Lung microvascular endothelial cell (primary cell): ENCODE measurements around the gene PRDX5. TPM values are rescaled to one million over a fixed set of nuclear protein-coding genes. Genes with fewer than 3 reads are reported as not detected.
A peak's percentile ranks its signal among the peaks of the same experiment; 100 is the strongest.
"Not testable (repeated sequence)": the region's sequence is repeated elsewhere in the genome, so short reads cannot be mapped to it uniquely, and the experiment has no call there.

Experiments used
- DNase-seq, 2 donors: peaks; one replicate each; pipeline versions ENCODE4 v3.0.0 to v3.0.0-alpha.2; 2010; ENCODE audit warnings: low read depth in 2 of 2
- total RNA-seq: library from RNA; depleted of rRNA; stranded (reverse); fragments of >200 nt; gene quantifications from 2 replicates; pipeline ENCODE4 v1.2.1, GENCODE V29; 2014

The PRDX5 gene
- total RNA-seq, 1 donor from 2014 or later, result 266 TPM

GRCh38 chr11:64305691-64306562 lies 12.0 kb upstream of the PRDX5 start:
- DNase-seq, result peak; percentile 33 to 41

GRCh38 chr11:64306563-64306875 lies 11.4 kb upstream of the PRDX5 start:
- no peak for DNase-seq

- DNase-seq, result no peak
Measured at GRCh38 chr11:64306876-64307622, 10.9 kb upstream of the PRDX5 start.

GRCh38 chr11:64307795-64308194 lies 10.1 kb upstream of the PRDX5 start:
- not testable (repeated sequence) for DNase-seq

GRCh38 chr11:64312947-64313346 lies 5.0 kb upstream of the PRDX5 start:
- DNase-seq, result no peak

- no peak for DNase-seq
Measured at GRCh38 chr11:64313491-64314145, 4.3 kb upstream of the PRDX5 start.

GRCh38 chr11:64314146-64314804 lies 3.6 kb upstream of the PRDX5 start:
- DNase-seq, result no peak

- no peak for DNase-seq
Measured at GRCh38 chr11:64314805-64315561, 2.9 kb upstream of the PRDX5 start.

- DNase-seq, result not testable (repeated sequence)
Measured at GRCh38 chr11:64315667-64316526, 2.0 kb upstream of the PRDX5 start.

- DNase-seq, result peak; percentile 27 to 69
Measured at GRCh38 chr11:64316672-64317324, 1.1 kb upstream of the PRDX5 start.

- peak; percentile 94 to 97 for DNase-seq
Measured at GRCh38 chr11:64317325-64317960, 478 bp upstream of the PRDX5 start, which contains the start of gene TRMT112. Gene TRMT112, minus strand, starts transcription at chr11:64317559. Its CDS starts 33 bp downstream, at chr11:64317526.

GRCh38 chr11:64318766-64319761 lies 1.1 kb downstream of the PRDX5 start:
- DNase-seq, result no peak

- DNase-seq, result no peak
Measured at GRCh38 chr11:64320556-64320955, 2.6 kb downstream of the PRDX5 start.

- DNase-seq, result no peak
Measured at GRCh38 chr11:64321026-64321425, 3.1 kb downstream of the PRDX5 start.

GRCh38 chr11:64321533-64321932 lies 3.6 kb downstream of the PRDX5 start:
- DNase-seq, result no peak

GRCh38 chr11:64322925-64323260 lies 5.0 kb downstream of the PRDX5 start:
- DNase-seq, result no peak

- DNase-seq, result no peak
Measured at GRCh38 chr11:64323373-64323772, 5.5 kb downstream of the PRDX5 start.

GRCh38 chr11:64323984-64324383 lies 6.1 kb downstream of the PRDX5 start:
- not testable (repeated sequence) for DNase-seq
